ENCODE measurements around the gene ZNRF3.

- TF ChIP-seq CTCF (IDR thresholded peaks at IDR 0.05; ENCODE audit: poor library complexity, severe bottlenecking), result no peak
- TF ChIP-seq MXI1 (conservative IDR thresholded peaks at IDR 0.05; ENCODE audit: poor library complexity, severe bottlenecking), result no peak
- no peak for TF ChIP-seq EZH2 (IDR thresholded peaks at IDR 0.05; ENCODE audit: borderline replicate concordance, insufficient read depth, low read length, poor library complexity, severe bottlenecking)
- no peak for TF ChIP-seq TAF1 (IDR thresholded peaks at IDR 0.05; ENCODE audit: low read depth)
- no peak for TF ChIP-seq EP300 (conservative IDR thresholded peaks at IDR 0.05; ENCODE audit: poor library complexity, severe bottlenecking)
- TF ChIP-seq, protein P1, sequence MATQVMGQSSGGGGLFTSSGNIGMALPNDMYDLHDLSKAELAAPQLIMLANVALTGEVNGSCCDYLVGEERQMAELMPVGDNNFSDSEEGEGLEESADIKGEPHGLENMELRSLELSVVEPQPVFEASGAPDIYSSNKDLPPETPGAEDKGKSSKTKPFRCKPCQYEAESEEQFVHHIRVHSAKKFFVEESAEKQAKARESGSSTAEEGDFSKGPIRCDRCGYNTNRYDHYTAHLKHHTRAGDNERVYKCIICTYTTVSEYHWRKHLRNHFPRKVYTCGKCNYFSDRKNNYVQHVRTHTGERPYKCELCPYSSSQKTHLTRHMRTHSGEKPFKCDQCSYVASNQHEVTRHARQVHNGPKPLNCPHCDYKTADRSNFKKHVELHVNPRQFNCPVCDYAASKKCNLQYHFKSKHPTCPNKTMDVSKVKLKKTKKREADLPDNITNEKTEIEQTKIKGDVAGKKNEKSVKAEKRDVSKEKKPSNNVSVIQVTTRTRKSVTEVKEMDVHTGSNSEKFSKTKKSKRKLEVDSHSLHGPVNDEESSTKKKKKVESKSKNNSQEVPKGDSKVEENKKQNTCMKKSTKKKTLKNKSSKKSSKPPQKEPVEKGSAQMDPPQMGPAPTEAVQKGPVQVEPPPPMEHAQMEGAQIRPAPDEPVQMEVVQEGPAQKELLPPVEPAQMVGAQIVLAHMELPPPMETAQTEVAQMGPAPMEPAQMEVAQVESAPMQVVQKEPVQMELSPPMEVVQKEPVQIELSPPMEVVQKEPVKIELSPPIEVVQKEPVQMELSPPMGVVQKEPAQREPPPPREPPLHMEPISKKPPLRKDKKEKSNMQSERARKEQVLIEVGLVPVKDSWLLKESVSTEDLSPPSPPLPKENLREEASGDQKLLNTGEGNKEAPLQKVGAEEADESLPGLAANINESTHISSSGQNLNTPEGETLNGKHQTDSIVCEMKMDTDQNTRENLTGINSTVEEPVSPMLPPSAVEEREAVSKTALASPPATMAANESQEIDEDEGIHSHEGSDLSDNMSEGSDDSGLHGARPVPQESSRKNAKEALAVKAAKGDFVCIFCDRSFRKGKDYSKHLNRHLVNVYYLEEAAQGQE (IDR thresholded peaks at IDR 0.05; ENCODE audit: borderline replicate concordance), result no peak
- TF ChIP-seq RAD21 (conservative IDR thresholded peaks at IDR 0.05), result no peak
Measured at GRCh38 chr22:28899199-28899853, 16.0 kb downstream of the ZNRF3 start.
